ENCODE measurements around the gene CRTC3.

GRCh38 chr15:90563463-90563862 lies 33.7 kb downstream of the CRTC3 start:
- TF ChIP-seq, protein P1, sequence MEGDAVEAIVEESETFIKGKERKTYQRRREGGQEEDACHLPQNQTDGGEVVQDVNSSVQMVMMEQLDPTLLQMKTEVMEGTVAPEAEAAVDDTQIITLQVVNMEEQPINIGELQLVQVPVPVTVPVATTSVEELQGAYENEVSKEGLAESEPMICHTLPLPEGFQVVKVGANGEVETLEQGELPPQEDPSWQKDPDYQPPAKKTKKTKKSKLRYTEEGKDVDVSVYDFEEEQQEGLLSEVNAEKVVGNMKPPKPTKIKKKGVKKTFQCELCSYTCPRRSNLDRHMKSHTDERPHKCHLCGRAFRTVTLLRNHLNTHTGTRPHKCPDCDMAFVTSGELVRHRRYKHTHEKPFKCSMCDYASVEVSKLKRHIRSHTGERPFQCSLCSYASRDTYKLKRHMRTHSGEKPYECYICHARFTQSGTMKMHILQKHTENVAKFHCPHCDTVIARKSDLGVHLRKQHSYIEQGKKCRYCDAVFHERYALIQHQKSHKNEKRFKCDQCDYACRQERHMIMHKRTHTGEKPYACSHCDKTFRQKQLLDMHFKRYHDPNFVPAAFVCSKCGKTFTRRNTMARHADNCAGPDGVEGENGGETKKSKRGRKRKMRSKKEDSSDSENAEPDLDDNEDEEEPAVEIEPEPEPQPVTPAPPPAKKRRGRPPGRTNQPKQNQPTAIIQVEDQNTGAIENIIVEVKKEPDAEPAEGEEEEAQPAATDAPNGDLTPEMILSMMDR (IDR thresholded peaks at IDR 0.05) = no peak
- TF ChIP-seq POLR2A (IDR thresholded peaks at IDR 0.05) = no peak
